ENCODE results near the gene ADGRL3.

ADGRL3 gene

DNA sequence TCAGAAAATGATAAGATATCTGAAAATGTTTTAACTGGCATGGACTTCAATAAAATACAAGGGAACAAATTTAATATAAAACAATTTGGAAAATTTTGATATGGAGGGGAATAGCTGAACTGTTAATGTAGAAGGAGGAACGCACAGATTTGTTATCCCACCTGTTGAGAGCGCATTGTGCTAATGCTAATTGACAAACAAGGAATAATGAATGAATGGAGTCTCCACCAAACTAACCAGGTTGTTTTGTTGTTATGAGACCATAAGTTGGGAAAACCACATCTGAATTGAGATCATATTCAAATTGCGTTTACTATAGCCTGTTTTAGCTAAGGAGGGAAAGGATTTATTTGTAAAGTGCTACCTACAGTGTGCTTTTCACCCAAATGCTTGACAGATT, 195.6 kb downstream of the ADGRL3 start:
- TF ChIP-seq, protein P1, sequence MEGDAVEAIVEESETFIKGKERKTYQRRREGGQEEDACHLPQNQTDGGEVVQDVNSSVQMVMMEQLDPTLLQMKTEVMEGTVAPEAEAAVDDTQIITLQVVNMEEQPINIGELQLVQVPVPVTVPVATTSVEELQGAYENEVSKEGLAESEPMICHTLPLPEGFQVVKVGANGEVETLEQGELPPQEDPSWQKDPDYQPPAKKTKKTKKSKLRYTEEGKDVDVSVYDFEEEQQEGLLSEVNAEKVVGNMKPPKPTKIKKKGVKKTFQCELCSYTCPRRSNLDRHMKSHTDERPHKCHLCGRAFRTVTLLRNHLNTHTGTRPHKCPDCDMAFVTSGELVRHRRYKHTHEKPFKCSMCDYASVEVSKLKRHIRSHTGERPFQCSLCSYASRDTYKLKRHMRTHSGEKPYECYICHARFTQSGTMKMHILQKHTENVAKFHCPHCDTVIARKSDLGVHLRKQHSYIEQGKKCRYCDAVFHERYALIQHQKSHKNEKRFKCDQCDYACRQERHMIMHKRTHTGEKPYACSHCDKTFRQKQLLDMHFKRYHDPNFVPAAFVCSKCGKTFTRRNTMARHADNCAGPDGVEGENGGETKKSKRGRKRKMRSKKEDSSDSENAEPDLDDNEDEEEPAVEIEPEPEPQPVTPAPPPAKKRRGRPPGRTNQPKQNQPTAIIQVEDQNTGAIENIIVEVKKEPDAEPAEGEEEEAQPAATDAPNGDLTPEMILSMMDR (IDR thresholded peaks at IDR 0.05): no peak

GRCh38 chr4:61397174-61397573, 197.0 kb downstream of the ADGRL3 start:
- TF ChIP-seq, protein P1 (IDR thresholded peaks at IDR 0.05): no peak

GRCh38 chr4:61400439-61401038, 200.4 kb downstream of the ADGRL3 start:
- TF ChIP-seq, protein P1 (IDR thresholded peaks at IDR 0.05): no peak

DNA sequence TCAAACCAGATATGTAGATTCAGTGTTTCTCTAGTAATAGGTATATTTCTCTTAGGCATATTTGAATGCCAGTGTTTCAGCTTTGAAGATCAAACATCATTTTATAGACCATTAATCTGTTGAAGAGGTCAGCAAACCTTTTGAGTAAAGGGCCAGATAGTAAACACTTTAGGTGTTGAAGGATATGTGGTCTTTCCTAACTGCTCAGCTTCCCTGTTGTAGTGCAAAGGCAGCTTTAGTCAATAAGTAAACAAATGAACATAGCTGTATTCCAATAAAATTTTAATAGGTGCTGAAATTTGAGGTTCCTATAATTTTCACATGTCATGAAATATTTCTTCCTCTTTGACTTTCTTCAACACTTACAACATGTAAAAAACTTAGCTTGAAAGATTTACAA, 201.6 kb downstream of the ADGRL3 start:
- TF ChIP-seq, protein P1 (IDR thresholded peaks at IDR 0.05): no peak

DNA sequence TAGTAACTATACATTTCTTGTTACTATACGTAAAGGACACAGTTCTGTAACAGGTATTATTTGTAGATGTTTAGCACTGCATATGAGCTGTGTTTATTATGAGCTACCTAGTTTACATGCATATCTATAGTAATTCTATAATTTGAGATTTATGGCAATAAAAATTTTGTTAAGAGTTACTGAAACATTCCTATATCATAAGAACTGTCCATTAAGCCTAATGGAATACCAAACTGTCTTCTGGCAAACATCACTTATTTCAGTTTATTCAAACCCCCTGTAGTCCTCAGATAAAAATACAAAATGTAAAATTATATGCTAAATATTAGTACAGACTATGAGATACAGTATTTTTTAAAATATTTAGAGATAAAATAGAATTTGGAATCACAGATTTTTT, 205.2 kb downstream of the ADGRL3 start:
- TF ChIP-seq, protein P1 (IDR thresholded peaks at IDR 0.05): no peak

DNA sequence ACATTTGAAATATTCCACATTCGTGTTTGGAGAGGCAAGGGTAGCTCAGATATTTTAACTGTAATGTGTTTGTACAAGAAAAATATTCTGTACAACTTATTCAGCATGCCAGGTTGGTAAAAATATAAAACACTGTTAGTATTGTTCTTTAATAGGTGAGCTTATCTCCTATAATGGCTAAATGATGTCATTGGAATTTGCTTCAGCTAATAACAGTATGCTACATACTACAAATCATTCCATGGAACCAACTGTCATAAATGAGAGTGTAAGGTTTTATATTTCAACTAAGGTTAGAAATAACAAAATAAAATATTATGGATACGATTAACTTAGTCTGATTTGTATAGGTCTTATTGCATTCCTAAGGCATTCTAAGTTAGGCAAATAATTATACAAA, 206.6 kb downstream of the ADGRL3 start:
- TF ChIP-seq, protein P1 (IDR thresholded peaks at IDR 0.05): no peak

GRCh38 chr4:61407642-61408618, 207.8 kb downstream of the ADGRL3 start:
- TF ChIP-seq, protein P1 (IDR thresholded peaks at IDR 0.05): no peak

All from LNCAP (cell line).